OCI-LY7 (cell line): ENCODE data around the gene WBP4.

Source experiments
- EZH2phosphoT487 ChIP-seq: fragments of 200-600 bp; sonication (generic); IDR thresholded peaks from 2 replicates; pipeline ENCODE4 v1.6.1; 2018; ENCODE audit warnings: low read depth, borderline replicate concordance, mild to moderate bottlenecking, mixed run types, antibody characterized with exemption, low read length, moderate library complexity, mixed read lengths
- TF ChIP-seq, protein P1 (sequence below): fragments of 200-600 bp; sonication (generic); conservative IDR thresholded peaks from 2 replicates; pipeline ENCODE4 v1.5.1; 2014; ENCODE audit warnings: mild to moderate bottlenecking, antibody characterized with exemption, low read length, moderate library complexity, mixed read lengths

DNA sequence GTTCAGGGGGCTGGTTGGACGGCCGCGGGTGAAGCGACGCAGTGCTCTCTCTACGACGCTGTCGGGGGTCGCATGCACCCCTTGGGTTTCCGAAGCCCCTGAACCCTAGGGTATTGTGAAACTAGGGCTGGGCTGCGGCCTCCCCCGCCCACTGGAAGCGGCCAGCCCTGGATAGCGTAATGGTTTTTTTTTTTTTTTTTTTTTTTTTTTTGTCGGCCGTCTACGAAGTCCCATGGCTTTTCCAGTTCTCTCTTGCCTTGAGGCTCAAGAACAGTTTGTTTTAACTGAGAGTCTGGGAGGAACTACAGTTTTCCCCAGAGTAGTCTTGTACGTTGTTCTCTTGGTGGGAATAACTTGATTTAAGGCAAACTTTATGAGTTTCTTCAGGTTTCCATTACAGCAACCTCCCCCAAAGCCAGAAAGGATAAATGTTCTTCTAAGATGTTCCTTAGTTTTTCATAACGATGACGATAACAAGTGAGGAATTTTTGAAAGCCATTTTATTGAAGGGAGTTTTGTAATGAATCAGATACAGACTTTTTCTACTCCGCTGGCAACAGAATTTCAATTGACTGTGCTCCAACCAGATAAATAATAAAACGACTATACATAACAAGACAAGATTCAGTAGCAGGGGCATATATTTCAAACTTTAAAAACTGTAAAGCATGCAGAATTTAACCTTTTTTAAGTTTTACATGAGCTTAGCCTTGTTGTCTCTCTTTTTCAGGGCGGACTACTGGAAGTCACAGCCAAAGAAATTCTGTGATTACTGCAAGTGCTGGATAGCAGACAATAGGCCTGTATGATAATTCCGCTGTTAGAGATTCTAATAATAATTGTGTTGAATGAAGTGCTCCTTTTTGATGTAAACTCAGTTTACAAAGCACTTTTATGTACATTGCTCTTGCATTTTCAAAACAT is 867 bp downstream of the WBP4 start:
- TF ChIP-seq, protein P1, sequence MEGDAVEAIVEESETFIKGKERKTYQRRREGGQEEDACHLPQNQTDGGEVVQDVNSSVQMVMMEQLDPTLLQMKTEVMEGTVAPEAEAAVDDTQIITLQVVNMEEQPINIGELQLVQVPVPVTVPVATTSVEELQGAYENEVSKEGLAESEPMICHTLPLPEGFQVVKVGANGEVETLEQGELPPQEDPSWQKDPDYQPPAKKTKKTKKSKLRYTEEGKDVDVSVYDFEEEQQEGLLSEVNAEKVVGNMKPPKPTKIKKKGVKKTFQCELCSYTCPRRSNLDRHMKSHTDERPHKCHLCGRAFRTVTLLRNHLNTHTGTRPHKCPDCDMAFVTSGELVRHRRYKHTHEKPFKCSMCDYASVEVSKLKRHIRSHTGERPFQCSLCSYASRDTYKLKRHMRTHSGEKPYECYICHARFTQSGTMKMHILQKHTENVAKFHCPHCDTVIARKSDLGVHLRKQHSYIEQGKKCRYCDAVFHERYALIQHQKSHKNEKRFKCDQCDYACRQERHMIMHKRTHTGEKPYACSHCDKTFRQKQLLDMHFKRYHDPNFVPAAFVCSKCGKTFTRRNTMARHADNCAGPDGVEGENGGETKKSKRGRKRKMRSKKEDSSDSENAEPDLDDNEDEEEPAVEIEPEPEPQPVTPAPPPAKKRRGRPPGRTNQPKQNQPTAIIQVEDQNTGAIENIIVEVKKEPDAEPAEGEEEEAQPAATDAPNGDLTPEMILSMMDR = no peak
- TF ChIP-seq EZH2phosphoT487 = no peak
